ENCODE data around the gene C4orf46.

Gene C4orf46

DNA sequence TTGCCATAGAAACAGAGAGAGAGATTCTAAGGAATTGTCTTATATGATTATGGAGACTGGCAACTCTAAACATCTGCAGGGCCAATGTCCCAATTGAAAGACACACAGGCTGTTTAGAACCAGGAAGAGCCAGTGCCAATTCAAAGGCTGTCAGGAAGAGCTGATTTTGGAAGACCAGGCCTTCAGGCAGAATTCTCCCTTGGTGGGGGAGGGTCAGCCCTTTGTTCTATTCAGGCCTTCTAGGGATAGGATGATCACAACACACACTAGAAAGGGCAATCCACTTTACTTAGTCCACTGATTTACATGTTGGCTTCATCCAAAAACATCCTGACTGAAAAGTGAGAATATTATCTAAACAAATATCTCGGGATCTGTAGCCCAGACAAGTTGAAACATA lies 15.2 kb downstream of the C4orf46 start:
- H3K4me3 ChIP-seq (ENCODE audit: low read depth, low read length): no peak overlapping the region

- H3K4me3 ChIP-seq (ENCODE audit: low read depth, low read length): no peak overlapping the region
These were observed 18.8 kb downstream of the C4orf46 start for GRCh38 chr4:158652920-158653319.

DNA sequence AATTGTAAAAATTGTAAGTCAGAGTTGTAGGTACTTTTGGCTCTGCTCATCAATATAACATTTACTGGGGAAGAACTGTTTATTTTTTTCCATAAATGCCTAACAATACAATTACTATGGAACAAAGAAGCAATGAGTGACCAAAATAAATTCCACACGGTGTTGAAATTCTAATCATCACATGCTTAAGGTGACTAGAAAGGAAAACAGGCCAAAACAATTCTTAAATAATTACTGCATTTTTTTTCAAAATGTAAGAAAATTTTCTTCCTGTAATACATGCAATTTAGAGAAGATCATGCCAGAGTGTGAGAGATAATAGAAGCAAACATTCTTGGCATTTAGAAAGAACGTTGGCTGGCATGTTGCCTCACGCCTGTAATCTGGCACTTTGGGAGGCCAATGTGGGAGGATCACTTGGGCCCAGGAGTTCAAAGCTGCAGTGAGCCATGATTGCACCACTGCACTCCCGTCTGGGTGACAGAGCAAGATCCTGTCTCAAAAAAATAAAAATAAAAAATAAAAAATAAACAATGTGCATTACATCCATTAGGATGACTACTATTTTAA lies 22.5 kb downstream of the C4orf46 start:
- no peak overlapping the region for H3K4me3 ChIP-seq (ENCODE audit: low read depth, low read length)

DNA sequence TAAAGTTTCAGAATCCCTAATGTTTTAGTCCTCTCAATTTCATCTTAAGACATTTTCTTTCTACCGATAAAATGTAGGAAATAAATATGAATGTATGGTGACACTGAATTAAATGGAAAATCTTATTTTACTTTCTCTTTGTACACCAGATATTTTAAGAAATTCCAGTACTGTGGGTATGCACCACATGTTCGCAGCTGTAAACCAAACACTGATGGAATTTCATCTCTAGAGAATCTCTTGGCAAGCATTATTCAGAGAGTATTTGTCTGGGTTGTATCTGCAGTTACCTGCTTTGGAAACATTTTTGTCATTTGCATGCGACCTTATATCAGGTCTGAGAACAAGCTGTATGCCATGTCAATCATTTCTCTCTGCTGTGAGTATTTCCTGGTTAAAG lies 26.9 kb downstream of the C4orf46 start:
- H3K4me3 ChIP-seq (ENCODE audit: low read depth, low read length): no peak overlapping the region

DNA sequence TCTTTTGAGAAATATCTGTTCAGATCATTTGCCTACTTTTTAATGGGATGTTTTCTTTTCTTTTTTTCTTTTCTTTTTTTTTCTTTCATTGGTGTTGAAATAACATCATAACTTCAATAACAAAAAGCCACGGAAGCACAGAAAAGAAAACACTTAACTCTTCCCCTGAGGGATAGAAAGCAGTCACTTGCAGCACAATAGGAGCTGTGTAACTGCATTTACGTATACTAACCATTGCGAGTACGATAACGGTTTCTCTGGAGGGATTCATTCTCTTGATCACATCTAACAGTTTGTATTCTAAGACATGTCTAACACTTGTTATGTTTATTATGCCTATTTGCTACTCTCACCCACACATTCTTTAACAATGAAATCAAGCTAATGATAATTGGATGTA lies 27.3 kb downstream of the C4orf46 start:
- no peak overlapping the region for H3K4me3 ChIP-seq (ENCODE audit: low read depth, low read length)

DNA sequence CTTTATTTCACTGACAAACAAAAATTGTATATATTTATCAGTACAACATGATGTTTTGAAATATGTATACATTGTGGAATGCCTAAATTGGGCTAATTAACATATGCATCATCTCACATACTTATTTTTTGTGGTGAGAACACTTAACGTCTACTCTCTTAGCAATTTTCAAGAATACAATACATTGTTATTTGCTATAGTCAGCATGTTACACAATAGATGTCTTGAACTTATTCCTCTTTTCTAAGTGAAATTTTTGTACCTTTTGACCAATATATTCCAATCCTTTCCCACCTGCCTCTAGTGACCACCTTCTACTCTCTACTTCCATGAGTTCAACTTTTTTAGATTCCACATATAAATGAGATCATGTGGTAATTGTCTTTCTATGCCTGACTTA lies 35.1 kb downstream of the C4orf46 start:
- no peak overlapping the region for H3K4me3 ChIP-seq (ENCODE audit: low read depth, low read length)

DNA sequence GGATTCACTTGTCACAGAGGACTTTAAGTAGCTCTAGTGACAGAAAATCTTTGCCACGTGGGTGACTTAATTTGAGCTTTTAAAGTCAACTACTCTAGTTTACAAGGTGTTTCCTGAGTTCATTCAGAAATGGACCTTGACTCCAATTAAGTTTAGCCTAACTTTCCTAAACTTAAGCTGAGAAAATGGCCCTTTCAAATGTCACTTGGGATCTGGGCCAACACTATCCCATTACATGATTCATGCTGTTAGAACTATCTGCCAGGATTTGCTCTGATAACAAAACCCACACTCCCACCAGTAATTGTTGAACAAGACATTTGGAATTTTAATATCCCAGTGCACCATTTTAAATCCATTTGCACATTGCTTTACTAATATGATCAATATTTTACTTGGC lies 40.8 kb downstream of the C4orf46 start:
- H3K4me3 ChIP-seq (ENCODE audit: low read depth, low read length): no peak overlapping the region

- no peak overlapping the region for H3K4me3 ChIP-seq (ENCODE audit: low read depth, low read length)
These were observed 46.1 kb downstream of the C4orf46 start for GRCh38 chr4:158625544-158625943.

GRCh38 chr4:158624889-158625478 lies 46.7 kb downstream of the C4orf46 start:
- H3K4me3 ChIP-seq (ENCODE audit: low read depth, low read length): no peak overlapping the region

DNA sequence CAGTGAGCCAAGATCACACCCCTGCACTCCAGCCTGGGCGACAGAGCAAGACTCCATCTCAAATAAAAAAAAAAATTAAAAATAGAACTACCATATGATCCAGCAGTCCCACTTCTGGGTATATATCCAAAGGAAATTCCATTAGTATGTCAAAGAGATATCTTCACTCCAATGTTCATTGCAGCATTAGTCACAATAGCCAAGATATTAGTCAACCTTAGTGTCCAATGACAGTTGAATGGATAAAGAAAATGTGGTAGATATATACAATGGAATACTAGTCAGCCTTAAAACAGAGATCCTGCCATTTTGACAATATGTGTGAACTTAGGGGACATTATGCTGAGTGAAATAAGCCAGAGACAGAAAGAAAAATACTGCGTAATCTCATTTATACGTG lies 49.4 kb downstream of the C4orf46 start:
- no peak overlapping the region for H3K4me3 ChIP-seq (ENCODE audit: low read depth, low read length)

DNA sequence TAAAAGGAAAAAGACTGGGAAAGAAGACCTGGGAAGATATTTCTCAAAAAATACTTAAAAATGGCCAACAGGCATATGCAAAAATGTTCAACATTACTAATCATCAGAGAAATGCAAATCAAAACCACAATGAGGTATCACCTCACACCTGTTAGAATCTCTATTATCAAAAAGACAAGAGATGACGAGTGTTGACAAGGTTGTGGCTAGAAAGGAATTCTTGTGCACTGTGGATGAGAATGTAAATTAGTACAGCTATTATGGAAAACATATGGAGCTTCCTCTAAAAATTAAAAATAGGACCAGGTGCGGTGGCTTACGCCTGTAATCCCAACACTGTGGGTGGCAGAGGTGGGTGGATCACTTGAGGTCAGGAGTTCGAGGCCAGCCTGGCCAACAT lies 50.0 kb downstream of the C4orf46 start:
- no peak overlapping the region for H3K4me3 ChIP-seq (ENCODE audit: low read depth, low read length)

- H3K4me3 ChIP-seq (ENCODE audit: low read depth, low read length): no peak overlapping the region
These were observed 53.7 kb downstream of the C4orf46 start for GRCh38 chr4:158617956-158618355.

Data from iPS-11a (cell line).